GM12872 (cell line): ENCODE measurements around the gene HES4.

Experiments
- TF ChIP-seq, protein P1 (sequence below): IDR thresholded peaks from 3 replicates; pipeline ENCODE4 v1.5.1; 2011; ENCODE audit warnings: low read depth, mild to moderate bottlenecking, low read length, moderate library complexity; ENCODE audit not compliant: insufficient read depth

The HES4 gene

DNA sequence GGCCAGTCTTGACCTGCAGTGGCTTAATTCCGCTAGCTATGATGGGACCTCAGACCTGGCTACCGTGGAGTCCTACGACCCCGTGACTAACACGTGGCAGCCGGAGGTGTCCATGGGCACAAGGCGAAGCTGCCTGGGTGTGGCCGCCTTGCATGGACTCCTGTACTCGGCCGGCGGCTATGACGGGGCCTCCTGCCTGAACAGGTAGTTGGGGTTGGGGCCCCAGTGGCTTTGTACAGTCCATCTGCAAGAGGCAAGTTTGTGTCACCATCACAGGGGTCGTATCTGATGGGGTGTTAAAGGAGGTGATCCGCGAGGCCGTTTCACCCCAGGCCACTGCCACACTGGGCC lies 36.6 kb downstream of the HES4 start:
- TF ChIP-seq, protein P1, sequence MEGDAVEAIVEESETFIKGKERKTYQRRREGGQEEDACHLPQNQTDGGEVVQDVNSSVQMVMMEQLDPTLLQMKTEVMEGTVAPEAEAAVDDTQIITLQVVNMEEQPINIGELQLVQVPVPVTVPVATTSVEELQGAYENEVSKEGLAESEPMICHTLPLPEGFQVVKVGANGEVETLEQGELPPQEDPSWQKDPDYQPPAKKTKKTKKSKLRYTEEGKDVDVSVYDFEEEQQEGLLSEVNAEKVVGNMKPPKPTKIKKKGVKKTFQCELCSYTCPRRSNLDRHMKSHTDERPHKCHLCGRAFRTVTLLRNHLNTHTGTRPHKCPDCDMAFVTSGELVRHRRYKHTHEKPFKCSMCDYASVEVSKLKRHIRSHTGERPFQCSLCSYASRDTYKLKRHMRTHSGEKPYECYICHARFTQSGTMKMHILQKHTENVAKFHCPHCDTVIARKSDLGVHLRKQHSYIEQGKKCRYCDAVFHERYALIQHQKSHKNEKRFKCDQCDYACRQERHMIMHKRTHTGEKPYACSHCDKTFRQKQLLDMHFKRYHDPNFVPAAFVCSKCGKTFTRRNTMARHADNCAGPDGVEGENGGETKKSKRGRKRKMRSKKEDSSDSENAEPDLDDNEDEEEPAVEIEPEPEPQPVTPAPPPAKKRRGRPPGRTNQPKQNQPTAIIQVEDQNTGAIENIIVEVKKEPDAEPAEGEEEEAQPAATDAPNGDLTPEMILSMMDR = no peak

DNA sequence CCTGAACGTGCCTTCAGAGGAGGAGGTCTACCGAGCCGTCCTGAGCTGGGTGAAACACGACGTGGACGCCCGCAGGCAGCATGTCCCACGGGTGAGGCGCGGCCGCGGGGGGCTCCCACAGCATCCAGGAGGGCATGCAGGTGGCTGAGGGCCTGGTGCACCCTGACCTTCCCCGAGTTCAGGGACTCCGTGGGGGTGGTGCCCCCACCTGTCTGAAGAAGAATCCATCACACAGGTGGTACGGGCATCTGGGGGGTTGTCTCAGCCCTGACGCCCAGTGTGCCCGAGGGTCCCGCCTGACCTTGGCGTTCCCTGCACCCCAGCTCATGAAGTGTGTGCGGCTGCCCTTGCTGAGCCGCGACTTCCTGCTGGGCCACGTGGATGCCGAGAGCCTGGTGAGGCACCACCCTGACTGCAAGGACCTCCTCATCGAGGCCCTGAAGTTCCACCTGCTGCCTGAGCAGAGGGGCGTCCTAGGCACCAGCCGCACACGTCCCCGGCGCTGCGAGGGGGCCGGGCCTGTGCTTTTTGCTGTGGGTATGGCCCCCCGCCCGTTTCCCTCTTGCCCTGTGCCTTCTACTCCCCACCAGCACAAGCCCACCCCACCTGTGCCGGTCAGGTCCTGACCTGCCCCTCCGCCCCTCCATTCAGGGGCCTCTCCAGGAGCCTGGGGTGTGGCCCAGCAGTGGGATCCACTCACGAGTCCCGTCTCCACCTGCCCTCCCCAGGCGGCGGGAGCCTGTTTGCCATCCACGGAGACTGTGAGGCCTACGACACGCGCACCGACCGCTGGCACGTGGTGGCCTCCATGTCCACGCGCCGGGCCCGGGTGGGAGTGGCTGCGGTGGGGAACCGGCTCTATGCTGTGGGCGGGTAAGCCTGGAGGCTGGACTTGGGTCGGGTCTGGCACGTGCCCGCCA lies 37.3 kb downstream of the HES4 start:
- TF ChIP-seq, protein P1 = no peak

DNA sequence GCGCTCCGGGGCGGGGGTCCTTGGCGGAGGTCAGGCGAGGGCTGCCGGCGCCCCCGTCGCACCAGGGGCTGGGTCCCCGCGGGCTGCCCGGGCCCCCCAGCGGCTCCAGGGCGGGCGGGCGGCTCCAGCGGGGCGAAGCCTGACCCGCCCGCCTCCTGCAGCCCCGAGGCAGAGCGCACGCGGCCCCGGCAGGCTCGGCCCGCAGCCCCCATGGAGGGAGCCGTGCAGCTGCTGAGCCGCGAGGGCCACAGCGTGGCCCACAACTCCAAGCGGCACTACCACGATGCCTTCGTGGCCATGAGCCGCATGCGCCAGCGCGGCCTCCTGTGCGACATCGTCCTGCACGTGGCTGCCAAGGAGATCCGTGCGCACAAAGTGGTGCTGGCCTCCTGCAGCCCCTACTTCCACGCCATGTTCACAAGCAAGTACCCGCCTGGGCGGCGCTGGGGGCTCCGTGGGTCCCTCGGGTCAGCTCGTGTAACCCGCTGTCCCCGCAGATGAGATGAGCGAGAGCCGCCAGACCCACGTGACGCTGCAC lies 38.7 kb downstream of the HES4 start:
- TF ChIP-seq, protein P1 = no peak

DNA sequence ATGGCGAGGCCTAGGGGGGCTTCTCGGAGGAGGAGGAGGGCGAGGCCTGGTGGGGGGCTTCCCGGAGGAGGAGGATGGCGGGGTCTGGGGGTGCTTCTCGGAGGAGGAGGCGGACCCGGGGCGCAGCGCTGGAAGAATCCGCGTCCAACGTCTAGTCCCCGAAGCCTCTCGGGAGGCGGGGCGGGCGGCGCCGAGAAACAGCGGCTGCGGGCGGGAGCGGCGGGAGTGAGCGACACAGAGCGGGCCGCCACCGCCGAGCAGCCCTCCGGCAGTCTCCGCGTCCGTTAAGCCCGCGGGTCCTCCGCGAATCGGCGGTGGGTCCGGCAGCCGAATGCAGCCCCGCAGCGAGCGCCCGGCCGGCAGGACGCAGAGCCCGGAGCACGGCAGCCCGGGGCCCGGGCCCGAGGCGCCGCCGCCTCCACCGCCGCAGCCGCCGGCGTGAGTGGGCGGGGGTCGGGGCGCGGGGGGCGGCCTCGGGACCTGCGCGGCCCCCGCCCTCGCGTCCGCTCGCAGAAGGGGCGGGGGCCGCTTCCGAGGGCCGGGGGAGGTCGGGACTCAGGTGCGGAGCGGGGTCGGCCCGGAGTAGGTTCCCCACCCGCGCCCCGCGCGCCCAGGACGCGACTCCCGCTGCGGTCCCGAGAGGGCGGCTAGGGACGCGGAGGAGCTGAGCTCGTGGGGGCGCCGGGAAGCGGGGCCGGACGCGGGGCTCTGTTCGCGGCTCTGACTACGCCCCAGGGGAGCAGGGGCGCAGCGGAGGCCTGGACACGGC lies 39.4 kb downstream of the HES4 start, which contains the start of gene KLHL17:
Gene KLHL17 (plus strand): TSS at position 222 of the 769 bp plus-strand sequence. CDS start 110 bp downstream, at position 332.
- TF ChIP-seq, protein P1 = no peak

DNA sequence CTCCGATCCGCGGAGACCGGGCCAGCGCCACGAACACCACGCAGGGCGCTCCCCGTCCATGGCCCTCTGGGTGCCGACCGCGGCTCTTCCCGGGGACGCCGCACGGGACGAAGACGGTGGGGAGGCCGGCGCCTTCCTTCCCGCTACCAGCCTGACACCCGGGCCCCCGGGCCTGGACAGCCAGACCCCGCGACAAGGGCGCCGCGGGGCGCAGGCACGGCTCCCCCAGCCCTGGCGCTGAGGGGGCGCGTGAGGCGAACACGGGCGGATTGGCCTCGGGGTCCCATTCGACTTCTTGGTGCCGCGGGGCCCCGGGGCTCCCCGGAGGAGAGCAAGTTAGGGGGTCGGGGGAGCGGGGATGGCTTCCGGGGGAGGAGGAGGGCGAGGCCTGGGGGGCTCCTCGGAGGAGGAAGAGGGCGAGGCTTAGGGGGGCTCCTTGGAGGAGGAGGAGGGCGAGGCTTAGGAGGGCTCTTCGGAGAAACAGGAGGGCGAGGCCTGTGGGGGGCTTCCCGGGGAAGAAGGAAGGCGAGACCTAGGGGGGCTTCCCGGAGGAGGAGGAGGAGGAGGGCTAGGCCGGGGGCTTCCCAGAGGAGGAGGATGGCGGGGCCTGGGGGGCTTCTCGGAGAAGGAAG lies 40.0 kb downstream of the HES4 start:
- TF ChIP-seq, protein P1 = no peak

DNA sequence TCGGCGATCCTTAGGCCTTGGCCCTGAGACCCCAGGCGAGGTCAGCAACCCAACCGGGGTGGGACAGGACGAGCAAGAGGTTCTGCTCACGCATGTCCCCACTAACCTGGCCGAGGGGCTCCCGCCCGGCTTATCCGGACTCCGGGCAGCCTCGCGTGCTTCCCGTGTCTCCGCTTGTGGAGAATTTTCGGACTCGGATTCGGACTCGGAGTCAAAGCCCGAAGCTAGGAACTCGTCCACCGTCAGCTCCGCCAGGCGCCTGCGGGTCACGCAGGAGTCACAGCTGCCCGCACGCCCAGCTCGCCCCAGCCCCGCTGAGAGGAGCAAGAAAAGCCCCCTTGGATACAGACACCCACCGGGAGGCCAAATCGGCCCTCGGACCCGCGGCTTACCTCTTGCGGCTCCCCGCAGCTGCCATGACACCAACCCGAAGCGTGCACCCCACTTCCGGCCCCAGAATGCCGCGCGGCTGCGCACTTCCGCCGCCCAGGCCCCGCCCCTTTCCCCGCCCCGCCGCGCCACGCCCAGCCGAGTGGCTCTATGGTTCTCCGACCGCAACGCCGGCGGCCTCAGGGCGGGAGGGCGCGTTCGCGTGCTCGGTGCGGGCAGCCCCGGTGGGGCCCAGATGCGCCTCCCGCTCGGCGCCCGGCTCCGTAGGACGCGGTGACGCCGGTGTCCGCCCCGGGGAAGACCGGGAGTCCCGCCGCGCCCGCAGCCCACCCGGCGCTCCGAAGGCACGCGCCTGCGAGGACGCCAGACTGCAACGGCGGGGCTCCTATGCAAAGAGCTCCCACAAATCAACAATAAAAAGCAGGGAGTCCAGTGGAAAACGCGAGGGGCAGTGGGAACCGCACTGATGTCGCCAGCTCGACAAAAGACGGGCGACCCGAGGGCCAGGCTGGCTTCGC lies 40.8 kb downstream of the HES4 start, which contains the start of gene NOC2L:
Gene NOC2L (minus strand): TSS at position 434 of the 908 bp plus-strand sequence. CDS start 16 bp downstream, at position 418.
- TF ChIP-seq, protein P1 = no peak
